ENCODE data around the gene GAL3ST2.
"Not testable (repeated sequence)": the region's sequence is repeated elsewhere in the genome, so short reads cannot be mapped to it uniquely, and the experiment has no call there.

Gene GAL3ST2

DNA sequence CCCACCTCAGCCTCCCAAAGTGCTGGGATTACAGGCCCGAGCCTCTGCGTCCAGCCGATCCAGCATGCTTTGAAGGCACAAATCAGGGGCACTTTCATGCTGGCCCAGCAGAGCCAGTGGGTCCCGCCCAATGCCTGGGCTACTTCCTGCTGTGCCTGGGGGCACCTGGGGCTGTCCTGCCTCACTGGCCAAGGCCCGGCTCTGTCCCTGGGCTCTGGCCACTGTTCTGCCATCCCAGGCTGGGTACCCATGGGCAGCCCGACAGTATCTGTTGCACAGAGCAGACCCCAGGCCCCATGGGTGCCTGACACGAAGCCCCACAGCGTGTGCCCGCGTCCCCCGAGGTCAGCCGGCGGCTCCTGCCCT lies 6.8 kb upstream of the GAL3ST2 start:
- no peak for DNase-seq

DNA sequence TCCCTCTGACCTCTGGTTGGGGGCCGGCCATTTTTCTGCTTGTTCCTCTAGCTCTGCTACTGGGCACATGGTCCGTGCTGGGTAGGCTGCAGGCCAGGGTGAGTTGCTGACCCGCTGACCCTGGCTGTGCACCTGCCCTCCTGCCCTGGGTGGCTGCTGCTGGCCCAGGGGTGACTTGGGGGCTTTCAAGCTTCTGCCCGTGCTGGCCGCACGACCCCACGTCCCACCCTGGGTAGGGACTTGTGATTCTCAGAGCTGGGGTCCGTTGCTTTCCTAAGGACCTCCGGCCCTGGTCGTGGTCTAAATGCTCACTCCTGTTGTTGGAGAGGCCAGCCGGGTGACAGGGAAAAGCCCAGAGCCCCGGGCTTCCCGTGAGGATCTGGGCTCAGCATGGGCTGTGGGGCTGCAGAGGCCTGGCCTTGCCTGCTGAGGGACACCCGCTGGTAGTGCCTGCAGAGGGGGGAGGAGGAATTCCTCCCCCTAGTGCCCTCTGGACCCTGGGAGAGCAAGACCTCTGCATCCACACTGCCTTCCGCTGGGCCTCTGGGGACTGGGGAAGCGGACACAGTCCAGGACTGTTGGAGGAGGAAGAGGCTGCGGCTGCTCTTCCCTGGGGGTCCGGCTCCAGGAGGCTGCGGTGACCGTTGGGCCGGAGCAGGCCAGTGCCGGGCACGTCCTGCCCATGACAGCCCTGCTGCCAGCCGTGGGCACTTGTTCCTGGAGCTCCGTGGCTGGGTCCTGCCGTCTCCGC lies 6.3 kb upstream of the GAL3ST2 start:
- DNase-seq = no peak

DNA sequence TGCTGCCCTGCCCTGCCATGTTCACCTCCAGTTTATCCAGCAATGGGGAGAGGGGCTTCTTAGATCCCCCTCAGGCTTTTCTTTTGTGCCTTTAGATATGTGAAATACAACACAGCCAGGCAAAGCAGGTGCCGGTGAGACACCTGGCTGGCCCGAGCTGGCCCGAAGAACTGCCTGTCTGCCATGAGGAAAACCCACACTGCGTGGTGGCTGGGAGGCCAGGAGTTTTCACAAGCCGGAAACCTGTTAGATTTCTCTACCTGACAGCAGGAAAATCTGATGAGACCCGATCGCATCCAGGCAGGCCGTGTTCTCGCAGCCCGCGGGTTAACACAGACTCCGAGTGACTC lies 5.7 kb upstream of the GAL3ST2 start:
- DNase-seq = no peak

DNA sequence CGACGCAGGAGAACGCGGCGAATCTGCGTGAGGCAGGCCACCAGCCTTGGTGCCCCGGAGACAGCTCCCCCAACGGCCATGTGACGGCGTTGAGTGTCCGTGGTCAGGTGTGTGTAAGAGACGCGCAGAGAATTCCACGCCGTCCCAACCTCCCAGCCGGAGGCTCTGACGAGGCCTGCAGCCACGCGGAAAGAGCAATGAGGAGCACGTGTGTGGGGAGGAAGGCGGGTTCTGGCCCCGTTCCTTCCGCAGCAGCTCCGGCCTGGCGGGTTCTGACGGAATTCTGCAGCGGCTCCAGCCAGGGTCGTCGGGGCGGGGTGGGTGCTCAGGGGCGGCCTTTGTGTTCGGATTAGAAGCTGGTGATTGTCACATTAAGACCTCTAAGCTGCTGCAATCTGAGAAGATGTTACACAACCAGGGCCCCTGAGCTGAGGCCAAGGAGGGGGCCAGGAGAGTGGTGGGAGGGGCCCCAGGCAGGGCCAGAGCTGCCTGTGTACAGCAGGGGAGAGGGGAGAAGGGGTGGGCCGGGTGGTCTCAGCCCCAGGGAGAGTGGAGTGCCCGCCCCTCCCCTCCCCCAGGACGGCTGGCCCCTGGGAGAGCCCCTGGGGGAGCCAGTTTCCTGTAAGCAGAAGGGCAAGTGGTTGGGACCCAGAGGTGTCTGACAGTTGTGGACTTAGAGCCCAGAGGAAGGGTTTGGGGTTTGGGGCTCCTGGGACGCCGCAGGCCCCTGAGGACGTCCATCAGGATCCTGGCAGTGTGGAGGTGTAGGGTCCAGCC lies 5.1 kb upstream of the GAL3ST2 start:
- no peak for DNase-seq

DNA sequence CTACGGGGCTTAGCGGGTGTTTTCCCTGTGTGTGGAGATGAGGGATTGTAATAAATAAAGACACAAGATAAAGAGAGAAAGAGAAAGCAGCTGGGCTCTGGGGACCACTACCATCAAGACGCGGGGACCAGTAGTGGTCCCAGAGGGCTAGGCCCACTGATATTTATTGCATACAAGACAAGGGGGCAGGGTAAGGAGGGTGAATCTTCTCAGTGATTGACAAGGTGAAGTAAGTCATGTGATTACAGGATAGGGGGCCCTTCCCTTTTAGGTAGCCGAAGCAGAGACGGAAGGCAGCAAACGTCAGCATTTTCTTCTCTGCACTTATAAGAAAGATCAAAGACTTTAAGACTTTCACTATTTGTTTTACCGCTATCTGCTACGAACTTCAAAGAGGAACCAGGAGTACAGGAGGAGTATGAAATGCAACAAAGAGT lies 4.5 kb upstream of the GAL3ST2 start:
- no peak for DNase-seq

DNA sequence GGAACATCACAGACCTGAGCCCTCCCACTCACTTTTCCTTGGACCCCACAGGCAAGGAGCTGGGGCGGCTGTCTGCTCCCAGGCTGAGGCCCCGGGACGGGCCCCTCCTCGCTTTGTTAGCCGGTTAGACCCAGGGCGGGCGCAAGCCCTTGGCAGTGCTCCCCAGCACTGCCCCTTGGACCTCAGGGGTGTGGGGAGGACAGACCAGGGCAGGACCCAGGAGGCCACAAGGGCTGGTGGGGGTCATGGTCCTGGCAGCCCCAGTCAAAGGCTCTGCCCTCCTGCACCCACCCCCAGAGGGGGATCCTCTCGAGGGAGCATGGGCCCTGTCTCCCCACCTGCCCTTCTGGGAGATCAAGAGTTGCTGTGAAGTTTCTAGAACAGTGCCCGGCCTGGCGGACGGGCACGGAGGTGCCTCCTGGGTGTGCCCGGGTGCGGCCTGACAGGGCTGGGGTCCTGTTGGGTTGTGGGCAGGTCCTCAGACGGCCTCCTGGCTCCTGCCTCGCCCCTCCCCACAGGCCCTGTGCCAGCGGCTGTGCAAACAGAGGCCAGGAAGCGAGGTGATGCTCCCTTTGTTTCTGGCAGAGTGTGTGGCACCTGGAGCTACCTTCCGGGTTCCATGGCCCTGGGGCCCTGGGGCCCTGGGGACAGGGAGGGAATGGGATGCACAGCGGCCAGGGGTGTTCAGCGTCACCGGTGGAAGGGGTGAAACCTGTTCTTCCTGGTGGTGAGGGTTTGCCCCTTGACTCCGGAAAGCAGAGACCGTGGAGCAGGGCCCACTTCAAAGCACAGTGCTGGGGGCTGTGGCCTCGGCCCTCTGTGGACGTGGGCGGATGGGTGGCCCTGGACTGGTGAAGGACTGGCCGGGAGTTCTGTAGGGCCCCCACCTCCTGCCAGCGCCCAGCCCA lies 2.9 kb upstream of the GAL3ST2 start:
- peak; percentile 48 for DNase-seq

DNA sequence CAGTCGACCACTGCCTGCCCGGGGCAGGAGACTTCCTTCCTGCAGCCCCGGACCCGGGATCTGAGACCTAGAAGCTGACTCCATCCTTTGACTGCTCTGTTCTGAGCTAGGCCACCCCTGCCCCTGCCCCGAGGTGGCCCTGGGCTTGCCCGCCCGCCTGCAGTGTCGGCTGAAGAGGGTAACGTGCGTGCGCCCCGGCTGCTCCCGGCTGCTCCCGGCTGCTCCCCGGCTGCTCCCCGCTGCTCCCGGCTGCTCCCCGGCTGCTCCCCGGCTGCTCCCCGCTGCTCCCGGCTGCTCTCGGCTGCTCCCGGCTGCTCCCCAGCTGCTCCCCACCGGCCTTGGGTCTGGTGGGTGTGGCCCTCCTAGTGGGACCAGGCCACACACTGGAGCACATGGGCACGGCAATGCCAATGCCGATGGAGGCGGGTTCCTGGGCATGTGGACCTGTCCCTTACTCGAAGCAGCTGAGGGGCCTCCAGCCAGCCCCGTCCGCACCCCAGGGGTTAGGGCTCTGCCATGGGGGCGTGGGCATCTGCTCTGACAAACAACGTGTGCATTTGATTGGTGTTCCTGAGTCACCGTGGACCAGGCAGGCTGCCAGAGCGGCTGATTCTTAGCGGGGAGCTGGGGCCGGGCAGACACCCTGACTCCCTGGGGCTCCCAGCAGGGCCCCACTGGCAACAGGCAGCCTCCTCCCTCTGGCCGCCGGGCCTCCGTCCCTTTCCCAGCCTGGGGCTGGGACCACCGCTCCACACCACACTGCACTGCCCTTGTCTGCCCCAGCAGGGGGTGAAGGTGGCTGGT lies 2.0 kb upstream of the GAL3ST2 start:
- DNase-seq = peak; percentile 19

DNA sequence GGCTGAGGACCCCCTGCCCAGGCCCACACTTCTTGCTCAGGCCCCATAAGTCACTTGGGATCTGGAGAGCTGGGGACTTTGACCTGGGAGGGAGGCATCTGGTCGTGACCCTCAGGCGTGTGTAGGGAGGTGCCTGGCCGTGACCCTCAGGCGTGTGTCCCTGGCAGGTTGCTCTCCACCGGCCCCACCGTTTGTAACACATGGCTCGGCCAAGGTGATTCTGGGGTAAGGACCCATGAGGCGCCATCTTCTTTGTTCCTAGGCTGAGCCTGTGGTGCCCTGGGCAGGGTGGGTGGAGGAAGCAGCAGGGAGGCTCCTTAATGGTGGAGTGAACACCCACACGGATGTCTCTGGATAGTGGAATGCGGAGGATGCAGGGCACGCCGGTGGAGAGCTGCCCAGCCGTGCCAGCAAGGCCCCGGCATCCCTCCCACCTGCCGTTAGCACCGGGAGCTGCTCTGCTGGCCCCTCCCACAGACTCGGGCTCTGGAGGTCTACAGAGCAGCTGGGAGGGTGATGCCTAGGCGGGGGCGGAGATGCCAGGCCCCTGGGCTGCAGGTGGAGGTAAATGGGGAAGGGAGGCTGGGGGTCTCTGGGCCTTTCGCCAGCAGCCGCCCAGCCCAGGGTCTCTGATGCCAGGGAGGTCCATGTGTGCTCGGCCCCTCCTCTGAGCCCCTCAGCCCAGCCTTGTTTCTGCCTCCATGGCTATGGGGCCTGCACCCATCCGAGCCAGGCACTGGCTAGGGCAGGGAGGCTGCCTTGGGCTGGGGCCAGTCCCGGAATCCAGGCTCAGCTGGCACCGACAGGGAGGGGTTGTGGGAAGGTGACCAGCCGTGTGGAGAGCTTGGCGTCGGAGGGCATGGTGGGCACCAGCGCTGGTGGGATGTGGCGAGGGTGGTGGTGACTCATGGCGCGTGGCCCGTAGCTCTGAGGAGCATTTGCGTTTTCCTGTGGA lies 1.1 kb upstream of the GAL3ST2 start:
- no peak for DNase-seq

DNA sequence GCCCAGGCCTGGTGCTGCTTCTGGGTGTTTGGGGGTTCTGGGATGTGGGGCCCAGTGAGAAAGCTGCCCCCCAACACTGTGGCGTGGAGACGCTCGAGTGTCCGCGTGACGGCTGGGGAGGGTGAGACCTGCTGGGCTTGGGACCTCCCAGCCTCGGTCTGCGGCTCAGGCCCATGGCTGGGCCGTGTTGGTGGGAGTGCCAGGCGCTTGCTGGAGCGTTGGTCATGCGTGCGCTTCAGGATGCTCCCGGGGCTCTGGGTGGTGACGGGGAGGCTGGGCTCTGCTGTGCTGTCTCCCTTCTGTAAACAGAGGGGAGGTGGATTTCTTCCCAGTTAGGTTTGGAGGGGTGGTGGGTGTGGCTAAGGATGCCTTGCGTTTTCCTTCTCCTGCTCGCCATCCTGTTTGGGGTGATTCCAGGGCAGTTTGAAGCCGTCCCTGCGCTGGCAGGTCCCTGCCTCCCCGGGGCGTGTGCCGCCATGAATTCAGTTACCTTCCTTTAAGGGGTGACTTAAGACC lies 606 bp downstream of the GAL3ST2 start:
- no peak for DNase-seq

DNA sequence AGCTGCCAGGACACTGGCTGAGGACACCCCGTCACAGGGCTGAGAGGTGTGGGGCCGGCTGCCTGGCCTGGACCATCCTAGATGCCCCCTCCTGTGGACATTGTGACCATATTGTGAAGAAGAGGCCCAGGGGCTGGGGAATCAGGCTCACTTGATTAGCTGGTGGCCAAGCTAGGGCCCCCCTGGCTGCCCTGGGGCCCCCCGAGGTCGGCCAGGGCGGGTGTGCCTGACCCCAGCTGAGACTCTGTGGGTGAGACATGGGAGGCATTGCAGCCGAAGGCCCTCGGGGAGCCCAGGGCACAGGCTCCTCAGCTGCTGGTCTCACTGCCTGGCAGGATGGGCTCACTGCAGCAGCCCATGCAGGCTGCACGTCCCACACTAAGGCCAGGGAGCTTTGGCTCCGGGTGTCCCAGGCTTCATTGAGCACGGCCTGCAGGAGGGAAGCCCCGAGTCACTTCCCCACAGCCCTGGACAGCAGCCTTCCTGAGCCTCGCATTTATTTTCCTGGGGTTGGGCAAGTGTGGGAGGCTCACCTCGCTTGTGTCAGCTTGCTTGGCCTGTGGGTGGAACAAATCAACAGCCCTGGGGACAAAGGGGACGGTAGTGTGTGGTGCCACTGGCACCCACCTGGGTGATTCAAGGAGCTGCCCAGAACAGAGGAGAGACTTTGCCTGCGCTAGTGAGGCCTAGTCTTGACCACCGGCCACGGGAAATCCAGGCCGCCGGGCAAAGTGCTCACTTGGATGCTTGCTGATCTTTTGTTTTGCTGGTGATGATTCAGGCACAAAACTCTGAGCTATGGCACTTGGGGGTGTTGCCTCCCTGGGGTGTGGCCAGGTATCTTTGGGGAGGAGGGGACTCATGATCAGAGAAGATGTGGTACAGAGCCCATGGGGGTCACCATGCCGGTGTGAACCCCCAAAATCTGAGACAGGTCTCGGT lies 1.3 kb downstream of the GAL3ST2 start:
- no peak for DNase-seq

DNA sequence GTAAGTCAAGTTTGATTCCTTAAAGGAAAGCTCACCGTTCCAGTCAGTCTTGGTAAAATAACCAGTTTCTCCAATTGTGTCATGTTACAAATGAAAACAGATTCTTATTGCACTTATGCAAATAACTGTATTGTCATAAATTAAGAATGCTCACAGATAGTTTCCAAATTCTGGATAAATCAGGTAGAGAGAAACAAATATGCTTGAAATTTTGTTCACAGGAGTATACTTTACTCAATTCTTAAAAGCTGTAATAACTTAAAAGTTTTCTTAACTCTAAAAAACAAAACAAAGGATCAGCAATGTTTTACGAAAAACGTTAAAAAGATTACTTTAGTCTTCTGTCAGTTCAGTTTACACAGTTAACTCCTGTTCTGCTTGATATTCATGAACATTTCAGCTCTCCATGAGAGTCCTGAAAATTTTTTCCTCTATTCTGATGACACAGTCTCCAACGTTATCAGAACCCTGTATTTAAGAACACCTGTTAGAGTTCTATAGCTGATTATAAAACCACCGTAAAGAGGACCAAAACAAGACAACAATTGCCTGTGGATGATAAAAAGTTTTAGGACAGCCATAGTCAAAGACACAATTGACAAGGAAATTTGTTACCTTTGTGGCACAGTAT lies 4.4 kb downstream of the GAL3ST2 start:
- DNase-seq = no peak

DNA sequence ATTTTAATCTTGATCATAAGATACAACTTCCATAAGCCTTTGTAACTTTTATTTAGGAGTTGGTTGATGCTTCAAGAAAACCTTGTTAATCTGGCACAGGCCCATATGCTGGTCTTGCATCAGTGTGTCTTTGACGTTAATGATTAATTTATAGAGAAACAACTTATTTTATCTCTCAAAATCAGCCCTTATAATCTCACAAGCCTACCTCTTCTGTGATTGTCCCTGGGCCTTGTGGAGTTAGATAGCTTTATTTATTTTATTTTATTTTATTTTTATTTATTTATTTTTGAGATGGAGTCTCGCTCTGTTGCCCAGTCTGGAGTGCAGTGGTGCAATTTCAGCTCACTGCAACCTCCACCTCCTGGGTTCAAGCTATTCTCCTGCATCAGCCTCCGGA lies 5.4 kb downstream of the GAL3ST2 start:
- not testable (repeated sequence) for DNase-seq

DNA sequence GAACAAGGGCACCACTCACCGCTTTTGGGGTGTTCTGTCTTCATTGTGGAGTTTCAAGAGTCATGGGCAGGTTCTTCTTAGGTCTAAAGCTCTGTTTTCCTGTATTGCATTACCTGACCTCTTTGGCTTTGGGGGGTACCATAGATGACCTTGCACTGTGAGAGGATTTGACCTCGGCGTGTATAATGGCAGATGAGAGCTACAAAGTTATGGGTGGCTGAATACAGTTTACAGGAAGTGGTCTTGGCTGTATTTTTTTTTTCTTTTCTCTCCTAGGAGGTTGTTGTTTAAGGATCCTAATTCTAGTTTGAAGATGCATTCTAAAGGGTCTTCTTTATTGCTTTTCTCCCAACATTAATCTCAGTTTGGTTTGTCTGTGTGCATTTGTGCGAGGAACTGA lies 11.5 kb downstream of the GAL3ST2 start:
- DNase-seq = no peak

DNA sequence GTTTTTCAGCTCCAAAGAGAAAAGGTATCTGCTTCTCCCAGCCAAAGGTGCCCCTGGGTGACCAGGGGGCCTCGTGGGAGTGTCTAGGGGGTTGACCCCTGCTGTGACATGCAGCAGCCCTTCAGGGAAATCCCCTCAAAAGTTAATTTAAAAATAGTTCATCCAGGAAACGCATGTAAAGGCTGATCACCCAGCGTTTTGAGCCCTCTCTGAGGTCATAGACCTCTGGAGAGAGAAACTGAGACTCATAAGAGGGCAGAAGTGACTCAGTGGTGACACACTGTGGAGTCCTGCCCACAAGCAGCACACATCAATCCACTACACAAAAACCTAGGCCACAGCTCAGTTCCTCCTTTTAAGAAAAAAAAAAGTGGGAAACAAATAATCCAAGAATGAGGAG lies 11.9 kb downstream of the GAL3ST2 start:
- no peak for DNase-seq

DNA sequence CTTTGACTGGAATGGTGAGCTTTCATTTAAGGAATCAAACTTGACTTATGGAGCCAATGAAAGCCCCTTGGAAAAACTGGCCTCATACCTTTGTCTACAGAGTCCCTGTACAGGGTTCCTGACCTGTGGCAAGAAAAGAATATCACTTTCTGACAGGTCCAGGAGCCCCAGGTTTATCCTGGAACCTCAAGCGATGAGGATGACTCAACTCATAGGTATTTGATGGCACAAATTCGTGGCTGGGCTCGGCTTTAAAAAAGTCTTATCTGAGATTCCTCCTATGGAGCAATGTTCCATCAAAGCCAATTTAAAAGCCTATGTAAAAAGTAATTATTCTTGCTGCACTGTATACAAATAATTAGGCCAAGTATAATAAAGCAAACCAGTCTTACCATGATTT lies 14.8 kb downstream of the GAL3ST2 start:
- DNase-seq = not testable (repeated sequence)

DNA sequence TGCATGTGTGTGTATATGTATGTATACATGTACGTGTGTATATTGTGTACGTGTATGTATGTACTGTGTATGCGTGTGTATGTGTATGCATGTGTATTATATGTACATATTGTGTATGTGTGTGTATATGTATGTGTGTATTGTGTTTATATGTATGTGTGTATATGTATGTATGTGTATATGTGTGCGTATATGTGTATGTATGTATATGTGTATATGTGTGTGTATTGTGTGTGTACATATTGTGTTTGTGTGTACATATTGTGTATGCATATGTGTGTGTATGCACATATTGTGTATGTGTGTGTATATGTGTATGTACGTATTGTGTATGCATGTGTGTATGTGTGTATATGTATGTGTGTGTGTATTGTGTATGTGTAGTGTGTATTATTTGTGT lies 16.8 kb downstream of the GAL3ST2 start:
- DNase-seq = no peak

DNA sequence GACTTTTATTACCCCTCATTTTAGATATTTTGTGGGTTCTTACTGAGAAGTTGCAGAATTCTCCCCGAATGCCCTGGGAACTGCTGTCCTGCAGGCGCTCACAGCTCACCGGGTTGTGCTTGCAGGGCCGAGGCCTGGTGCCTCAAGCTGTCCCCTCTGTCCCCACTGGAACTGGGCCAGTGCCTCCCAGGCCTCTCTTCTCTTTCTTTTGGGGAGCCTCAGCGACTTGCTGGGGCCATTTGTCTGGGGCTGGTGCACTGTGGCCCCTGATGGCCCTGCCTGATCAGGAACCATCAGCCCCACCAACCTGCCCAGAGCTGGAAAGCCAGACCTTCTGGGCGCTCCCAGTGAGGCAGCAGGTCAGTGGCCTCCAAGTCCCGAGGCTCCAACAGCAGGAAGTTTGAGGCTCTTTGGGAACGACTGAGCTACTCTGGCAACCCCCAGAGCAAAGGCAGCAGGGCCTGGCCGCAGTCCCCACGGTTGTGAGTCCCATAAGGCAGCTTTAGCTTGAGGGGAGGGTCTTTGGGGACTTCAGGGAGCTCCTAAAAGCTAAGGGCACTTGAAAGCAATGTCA lies 17.7 kb downstream of the GAL3ST2 start:
- DNase-seq = no peak

DNA sequence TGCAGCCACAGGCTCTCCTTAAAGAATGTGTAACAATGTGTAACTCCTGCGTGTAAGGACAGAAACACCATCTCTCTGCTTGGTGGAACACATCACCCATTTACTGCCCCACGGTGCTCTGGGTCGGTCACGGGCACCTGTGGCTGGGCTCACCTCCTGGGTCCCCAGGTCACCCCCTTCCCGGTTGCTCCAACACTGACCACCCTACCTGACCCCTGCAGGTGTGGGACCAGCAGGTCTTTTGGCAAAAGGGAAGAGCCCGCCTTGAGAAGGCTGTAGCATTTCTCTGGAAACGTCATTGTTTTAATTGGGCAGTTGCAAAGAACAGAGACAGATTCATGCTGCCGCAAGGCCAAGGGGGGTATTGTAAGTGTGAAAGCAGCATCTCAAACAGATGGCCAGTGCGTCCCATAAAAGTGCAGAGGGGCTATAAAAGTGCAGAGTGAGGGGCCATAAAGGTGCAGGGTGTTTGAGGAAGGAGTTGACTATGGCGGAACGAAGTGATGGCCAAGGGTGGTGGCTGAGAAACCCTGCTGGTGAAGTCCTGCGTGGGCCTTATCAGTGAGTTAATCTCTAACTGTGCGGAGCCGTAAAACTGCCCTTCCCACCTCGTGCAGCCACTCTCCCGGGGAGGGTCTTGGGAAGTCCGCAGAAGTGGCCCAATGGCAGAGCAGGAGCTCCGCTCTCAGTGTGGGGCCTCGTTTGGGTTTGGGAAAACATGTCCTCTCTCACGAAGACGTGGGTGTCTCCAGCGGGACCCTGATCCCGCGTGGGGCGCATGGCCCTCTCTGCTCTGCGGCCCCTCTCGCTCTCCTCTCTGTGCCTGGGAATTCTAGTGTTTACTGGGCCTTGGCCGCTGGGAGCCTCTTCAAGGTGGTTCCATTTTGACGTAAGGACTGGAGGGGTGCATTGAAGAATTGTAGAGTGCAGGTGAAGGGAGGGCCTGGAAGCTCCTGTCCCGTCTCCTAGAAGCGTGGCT lies 18.7 kb downstream of the GAL3ST2 start:
- DNase-seq = no peak
